Activated CD8-positive, alpha-beta T cell treated with anti-CD3 and anti-CD28 coated beads for 36 hours (primary cell): ENCODE results near the gene GLCE. TPM values are rescaled to one million over a fixed set of nuclear protein-coding genes. Genes with fewer than 3 reads are reported as not detected.

ENCODE experiments used
- ATAC-seq: fragments of 200-7000 bp; cut with Tn5 transposase; one replicate; pipeline ENCODE4 v1.10.0; 2021; ENCODE audit warnings: mild to moderate bottlenecking, moderate library complexity
- CTCF ChIA-PET: fragments of 350-600 bp; sonication (Branson Sonifier 250); formaldehyde crosslinking; loops from one replicate; lab custom pipeline; 2021; ENCODE audit warnings: antibody characterized with exemption; lab: Charles Lee
- POLR2A ChIA-PET: fragments of 350-600 bp; sonication (Branson Sonifier 250); formaldehyde crosslinking; loops from one replicate; lab custom pipeline; 2021; ENCODE audit warnings: antibody characterized with exemption; lab: Charles Lee
- DNase-seq: peaks from one replicate; pipeline ENCODE4 v3.0.0-alpha.2; 2020
- H3K27ac Mint-ChIP-seq: one replicate; pipeline ENCODE4 v1.8.0; 2021; ENCODE audit warnings: mild to moderate bottlenecking, mixed read lengths
- H3K27me3 Mint-ChIP-seq: one replicate; pipeline ENCODE4 v1.8.0; 2021; ENCODE audit warnings: mixed read lengths
- H3K36me3 Mint-ChIP-seq: one replicate; pipeline ENCODE4 v1.8.0; 2021; ENCODE audit warnings: low read depth, mixed read lengths
- H3K4me1 Mint-ChIP-seq: one replicate; pipeline ENCODE4 v1.8.0; 2021; ENCODE audit warnings: low read depth, mixed read lengths
- H3K4me3 Mint-ChIP-seq: one replicate; pipeline ENCODE4 v1.8.0; 2021; ENCODE audit warnings: mild to moderate bottlenecking, moderate library complexity, mixed read lengths
- H3K9me3 Mint-ChIP-seq: one replicate; pipeline ENCODE4 v1.8.0; 2021; ENCODE audit warnings: mixed read lengths
- CTCF ChIP-seq: fragments of 200-600 bp; IDR thresholded peaks from one replicate; pipeline ENCODE4 v1.8.0; 2022; ENCODE audit warnings: antibody characterized with exemption, mild to moderate bottlenecking
- intact Hi-C: fragments of 100-400 bp; cut with micrococcal nuclease; formaldehyde crosslinking; loops from one replicate; pipeline ENCODE4 v1.10.0; 2022
- total RNA-seq, 2 experiments: library from RNA; stranded (reverse); gene quantifications; one replicate each; pipeline ENCODE4 v1.2.3, GENCODE V29; 2021

The GLCE gene
- total RNA-seq, 2 experiments from 2014 or later, result 2.8 to 4.3 TPM

- H3K27ac Mint-ChIP-seq, result no peak overlapping the region
- ATAC-seq, result no peak
- ChIA-PET CTCF (no interaction called here), POLR2A (no interaction called here)
- no peaks in the 10 kb centered on the region for H3K4me1 Mint-ChIP-seq
- H3K36me3 Mint-ChIP-seq, result no peaks in the 10 kb centered on the region
- DNase-seq, result no peak
- TF ChIP-seq CTCF, result no peak
- H3K4me3 Mint-ChIP-seq, result no peak overlapping the region
- H3K9me3 Mint-ChIP-seq, result no peaks in the 10 kb centered on the region
- peaks cover 8% of the 10 kb centered on the region for H3K27me3 Mint-ChIP-seq
- intact Hi-C loops, result no loop called here
These were observed 25.6 kb upstream of the GLCE start for GRCh38 chr15:69134791-69135190.

- ChIA-PET POLR2A (no interaction called here), CTCF (no interaction called here)
- no peak for TF ChIP-seq CTCF
- H3K4me3 Mint-ChIP-seq, result no peak overlapping the region
- no peaks in the 10 kb centered on the region for H3K4me1 Mint-ChIP-seq
- intact Hi-C loops, result no loop called here
- H3K9me3 Mint-ChIP-seq, result no peaks in the 10 kb centered on the region
- H3K36me3 Mint-ChIP-seq, result no peaks in the 10 kb centered on the region
- peaks cover 8% of the 10 kb centered on the region for H3K27me3 Mint-ChIP-seq
- DNase-seq (no peak), ATAC-seq (no peak)
- no peak overlapping the region for H3K27ac Mint-ChIP-seq
These were observed 24.9 kb upstream of the GLCE start for GRCh38 chr15:69135499-69135898.

GRCh38 chr15:69138963-69139362 lies 21.5 kb upstream of the GLCE start:
- no peak overlapping the region for H3K27ac Mint-ChIP-seq
- CTCF ChIA-PET, result no interaction called here

GRCh38 chr15:69140306-69140705 lies 20.1 kb upstream of the GLCE start:
- TF ChIP-seq CTCF, result no peak
- intact Hi-C loops, result no loop called here
- Mint-ChIP-seq H3K4me1 (no peaks in the 10 kb centered on the region), H3K9me3 (no peaks in the 10 kb centered on the region), H3K27ac (no peak overlapping the region), H3K27me3 (peaks cover 19% of the 10 kb centered on the region), H3K4me3 (no peak overlapping the region), H3K36me3 (no peaks in the 10 kb centered on the region)
- ChIA-PET CTCF (no interaction called here), POLR2A (no interaction called here)
- DNase-seq, result no peak
- ATAC-seq, result no peak

More at GRCh38 chr15:69138963-69139362, 21.5 kb upstream of the GLCE start:
- H3K36me3 Mint-ChIP-seq, result no peaks in the 10 kb centered on the region
- no peak for TF ChIP-seq CTCF
- H3K4me1 Mint-ChIP-seq, result no peaks in the 10 kb centered on the region
- POLR2A ChIA-PET, result no interaction called here
- no peak for DNase-seq
- no peak overlapping the region for H3K4me3 Mint-ChIP-seq
- peaks cover 16% of the 10 kb centered on the region for H3K27me3 Mint-ChIP-seq
- intact Hi-C loops, result no loop called here
- no peaks in the 10 kb centered on the region for H3K9me3 Mint-ChIP-seq
- ATAC-seq, result no peak

- intact Hi-C loops, result no loop called here
- Mint-ChIP-seq H3K4me1 (no peaks in the 10 kb centered on the region), H3K27ac (no peak overlapping the region), H3K9me3 (no peaks in the 10 kb centered on the region), H3K27me3 (peaks cover 24% of the 10 kb centered on the region), H3K4me3 (no peak overlapping the region), H3K36me3 (no peaks in the 10 kb centered on the region)
- ChIA-PET POLR2A (interaction anchor here (0.7 to 1.9 kb wide), 2 partner anchors 20 to 53 kb away, joined by 3 to 4 read pairs; no protein-coding TSS in a partner anchor), CTCF (interaction anchor here (1.8 kb wide), 1 partner anchor 110 kb away, joined by 4 read pairs; no protein-coding TSS in a partner anchor)
- DNase-seq, result no peak
- ATAC-seq, result no peak
- no peak for TF ChIP-seq CTCF
These were observed 19.1 kb upstream of the GLCE start for GRCh38 chr15:69141286-69141701.
